Smooth muscle cell of the brain vasculature (primary cell): Measurements from ENCODE around the gene PIRT.

Experiments used
- DNase-seq: peaks from one replicate; pipeline ENCODE4 v3.0.0-alpha.2; 2012; ENCODE audit warnings: low read depth, low spot score

Gene PIRT

GRCh38 chr17:10821770-10822169 is 16.1 kb downstream of the PIRT start:
- no peak for DNase-seq

GRCh38 chr17:10821054-10821453 is 16.8 kb downstream of the PIRT start:
- no peak for DNase-seq

GRCh38 chr17:10815319-10815718 is 22.6 kb downstream of the PIRT start:
- DNase-seq = no peak

GRCh38 chr17:10814075-10814474 is 23.8 kb downstream of the PIRT start:
- DNase-seq = no peak

DNA sequence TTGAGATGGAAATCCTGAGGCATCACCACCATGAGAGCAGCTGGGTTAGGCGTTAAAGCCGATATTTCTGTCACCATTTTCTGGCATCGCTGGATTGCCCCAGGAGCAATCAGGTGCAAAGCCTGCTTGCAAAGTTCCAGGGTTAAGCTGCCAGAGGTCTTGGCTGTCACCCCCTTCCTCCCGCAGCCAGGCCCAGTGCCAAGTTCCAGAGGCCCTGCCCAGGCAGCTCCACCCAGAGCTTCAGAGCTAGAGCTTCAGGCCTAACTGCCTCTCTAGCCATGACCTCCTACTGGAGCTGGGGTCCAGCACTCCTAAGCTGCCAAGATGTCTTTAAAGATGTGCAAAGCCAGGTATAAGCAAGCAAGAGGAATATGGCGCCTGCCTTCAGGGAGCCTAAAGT is 25.2 kb downstream of the PIRT start:
- DNase-seq = no peak

DNA sequence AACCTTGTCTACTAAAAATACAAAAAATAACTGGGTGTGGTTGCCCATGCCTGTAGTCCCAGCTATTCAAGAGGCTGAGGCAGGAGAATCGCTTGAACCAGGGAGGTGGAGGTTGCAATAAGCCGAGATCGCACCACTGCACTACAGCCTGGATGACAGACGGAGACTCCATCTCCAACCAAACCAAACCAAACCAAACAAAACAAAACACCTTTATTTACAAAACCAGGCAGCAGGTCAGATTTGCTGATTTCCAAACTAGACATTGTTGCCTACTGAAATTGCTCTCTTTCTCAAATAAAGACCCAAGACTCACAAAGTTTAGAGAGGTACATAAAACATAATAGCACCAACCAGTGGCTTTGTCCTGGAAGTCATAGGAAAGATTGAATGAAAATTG is 28.3 kb downstream of the PIRT start:
- no peak for DNase-seq

- DNase-seq = no peak
Observed at GRCh38 chr17:10807704-10808128, 30.2 kb downstream of the PIRT start.

DNA sequence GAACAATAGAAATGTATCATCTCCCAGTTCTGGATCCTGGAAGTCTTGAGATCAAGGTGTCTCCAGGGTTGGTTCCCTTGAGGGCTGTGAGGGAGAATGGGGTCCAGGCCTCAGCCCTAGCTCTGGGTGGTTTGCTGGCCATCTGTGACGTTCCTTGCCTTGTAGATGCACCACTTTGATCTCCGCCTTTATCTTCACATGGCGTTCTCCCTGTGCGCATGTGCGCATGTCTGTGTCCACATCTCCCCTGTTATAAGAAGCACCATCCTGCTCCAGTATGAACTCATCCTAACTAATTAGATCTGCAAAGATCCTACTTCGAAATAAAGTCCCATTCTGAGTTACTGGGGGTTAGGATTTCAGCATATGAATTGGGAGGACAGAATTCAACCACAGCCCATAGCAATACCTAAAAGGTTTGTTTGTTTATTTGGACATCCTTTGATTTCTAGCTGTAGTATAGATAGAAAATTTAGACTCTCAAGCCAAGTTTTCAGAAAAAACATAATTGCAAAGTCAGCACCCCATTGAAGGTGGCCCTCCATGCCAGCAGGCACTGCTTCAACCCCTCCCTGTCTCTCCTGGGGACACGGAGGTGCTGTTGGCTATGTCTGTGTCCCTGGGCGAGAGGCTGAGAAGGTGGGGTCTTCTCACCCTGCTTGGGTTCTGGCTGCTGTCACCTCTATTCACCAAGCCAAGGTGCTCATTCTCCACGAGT is 31.2 kb downstream of the PIRT start:
- no peak for DNase-seq

- DNase-seq = no peak
Observed at GRCh38 chr17:10805911-10806310, 32.0 kb downstream of the PIRT start.

- no peak for DNase-seq
Observed at GRCh38 chr17:10804546-10804945, 33.3 kb downstream of the PIRT start.

- no peak for DNase-seq
Observed at GRCh38 chr17:10803830-10804475, 33.9 kb downstream of the PIRT start, which contains the start of gene TMEM238L. TSS of gene TMEM238L (minus strand) at chr17:10804099. CDS start at chr17:10803963, 136 bp downstream.

DNA sequence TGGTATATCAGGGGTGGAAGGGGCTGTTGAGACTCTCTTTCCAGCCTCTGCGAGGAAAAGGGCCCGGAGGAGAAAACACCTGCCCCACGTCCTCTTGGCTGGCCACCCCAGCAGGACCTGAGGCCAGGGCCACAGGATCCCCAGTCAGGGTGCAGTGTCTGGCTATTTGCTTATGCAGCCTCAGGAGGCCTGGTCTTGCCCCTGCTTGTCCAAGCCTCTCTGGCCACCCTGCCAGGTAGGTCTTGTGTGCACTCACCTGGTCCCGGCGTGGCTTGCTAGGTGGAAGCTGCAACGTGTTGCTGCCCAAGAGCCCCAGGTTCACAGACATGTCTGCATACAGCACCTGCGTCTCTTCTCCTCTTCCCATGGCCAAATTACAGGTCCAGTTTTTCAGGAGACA is 34.5 kb downstream of the PIRT start:
- no peak for DNase-seq

DNA sequence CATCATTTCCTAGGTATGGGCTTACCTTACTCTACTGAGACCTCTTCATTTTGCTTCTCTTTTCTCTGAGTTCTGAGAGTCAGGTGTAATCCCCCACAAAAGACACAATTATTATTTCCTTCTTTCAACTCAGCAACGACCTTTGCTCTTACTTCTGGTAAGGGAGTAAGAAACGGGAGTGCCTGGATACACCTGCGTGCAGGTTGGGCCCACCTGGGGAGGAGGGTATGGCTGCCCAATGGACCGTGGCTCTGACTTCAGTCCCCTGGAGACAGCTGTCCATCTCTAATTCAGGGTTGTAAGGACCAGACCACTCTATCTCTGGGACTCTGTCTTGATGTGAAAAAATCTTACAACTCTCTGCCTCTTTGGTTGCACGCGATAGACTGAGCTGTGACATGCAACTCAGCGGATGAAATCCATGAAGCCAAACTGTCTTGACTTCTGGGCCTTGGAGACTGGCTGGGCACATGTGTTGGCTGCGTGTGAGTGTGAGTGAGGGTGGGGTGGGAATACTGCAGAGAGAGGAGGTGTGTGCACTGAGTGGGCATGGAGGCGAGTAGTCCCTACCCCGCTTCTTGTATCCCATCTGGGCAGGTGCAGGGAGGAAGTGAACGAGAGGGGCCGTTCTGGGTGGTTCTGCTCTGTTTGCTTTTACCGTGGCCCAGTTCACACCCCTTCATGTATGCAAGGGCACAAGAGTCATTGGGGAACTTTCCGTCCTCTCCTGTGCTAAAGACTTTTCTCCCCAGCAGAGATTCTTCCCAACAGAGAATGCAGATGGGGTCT is 35.2 kb downstream of the PIRT start:
- DNase-seq = no peak

DNA sequence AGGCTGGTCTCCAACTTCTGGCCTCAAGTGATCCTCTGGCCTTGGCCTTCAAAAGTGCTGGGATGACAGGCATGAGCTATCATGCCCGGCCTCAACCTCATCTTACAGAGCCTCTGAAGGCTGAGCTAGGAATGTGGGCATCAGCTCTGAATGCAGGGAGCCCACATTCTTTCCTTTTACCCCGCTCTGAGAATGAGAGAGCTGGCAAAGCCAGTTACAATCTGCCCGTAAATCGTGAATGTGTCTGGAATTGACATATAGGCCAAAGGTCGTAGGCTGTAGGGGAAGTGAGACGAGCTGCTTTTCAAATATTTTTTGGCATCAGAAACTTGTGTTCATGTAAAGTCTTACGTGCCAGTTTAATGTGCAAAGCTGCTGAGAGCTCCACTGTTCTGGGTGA is 38.5 kb downstream of the PIRT start:
- DNase-seq = no peak

DNA sequence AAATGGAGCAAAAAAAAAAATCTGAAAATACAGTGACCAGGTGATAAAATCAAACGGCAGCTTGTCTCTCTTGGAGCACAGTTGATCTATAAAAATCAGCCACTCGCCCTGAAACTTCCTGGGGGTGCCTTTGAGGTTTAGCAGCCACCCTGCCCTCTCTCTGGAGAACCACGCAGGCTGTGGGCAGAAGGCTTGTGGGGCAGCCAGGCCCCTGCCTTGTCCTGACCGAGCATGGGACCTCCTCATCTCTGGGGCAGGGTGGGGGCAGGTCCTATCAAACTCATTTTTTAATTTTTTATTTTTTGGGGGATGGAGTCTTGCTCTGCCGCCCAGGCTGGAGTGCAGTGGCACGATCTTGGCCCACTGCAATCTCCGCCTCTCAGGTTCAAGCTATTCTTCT is 39.0 kb downstream of the PIRT start:
- no peak for DNase-seq

GRCh38 chr17:10798332-10798749 is 39.5 kb downstream of the PIRT start:
- DNase-seq = no peak

- DNase-seq = no peak
Observed at GRCh38 chr17:10797476-10798328, 40.2 kb downstream of the PIRT start.

DNA sequence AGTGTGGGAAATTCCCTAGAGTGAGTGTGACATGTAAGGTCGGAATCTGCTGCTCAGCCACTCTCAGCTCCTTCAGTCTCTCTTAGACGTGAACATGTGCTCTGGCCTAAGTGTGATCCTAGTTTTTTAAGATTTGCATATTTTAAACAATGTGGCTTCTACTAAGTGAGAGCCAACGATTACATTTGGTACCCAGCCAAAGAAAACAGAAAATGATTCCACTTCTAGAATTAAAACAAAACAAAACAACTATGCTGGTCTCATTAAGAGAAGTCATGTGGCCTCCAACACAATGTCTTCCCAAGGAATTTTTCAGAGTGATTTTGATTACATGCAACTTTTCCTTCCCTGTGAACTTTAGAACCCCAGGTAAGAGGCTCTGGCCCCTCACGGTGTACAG is 44.1 kb downstream of the PIRT start:
- DNase-seq = no peak

DNA sequence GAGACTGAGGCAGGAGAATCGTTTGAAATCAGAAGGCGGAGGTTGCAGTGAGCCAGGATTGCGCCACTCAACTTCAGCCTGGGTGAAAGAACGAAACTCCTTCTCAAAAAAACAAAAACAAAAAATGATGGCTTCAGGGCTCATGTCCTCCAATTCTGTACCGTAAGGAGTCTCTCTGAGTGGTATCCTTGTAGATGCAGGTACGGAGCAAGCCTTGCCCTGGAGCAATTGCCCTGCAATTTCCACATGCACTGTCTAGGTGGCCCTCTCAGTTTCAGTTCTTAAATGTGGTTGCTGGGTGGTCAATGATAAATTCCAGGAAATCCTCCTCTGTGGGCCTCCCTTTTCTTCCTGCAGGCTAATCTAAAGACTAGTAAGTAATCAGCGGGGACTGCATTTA is 44.6 kb downstream of the PIRT start:
- DNase-seq = no peak

DNA sequence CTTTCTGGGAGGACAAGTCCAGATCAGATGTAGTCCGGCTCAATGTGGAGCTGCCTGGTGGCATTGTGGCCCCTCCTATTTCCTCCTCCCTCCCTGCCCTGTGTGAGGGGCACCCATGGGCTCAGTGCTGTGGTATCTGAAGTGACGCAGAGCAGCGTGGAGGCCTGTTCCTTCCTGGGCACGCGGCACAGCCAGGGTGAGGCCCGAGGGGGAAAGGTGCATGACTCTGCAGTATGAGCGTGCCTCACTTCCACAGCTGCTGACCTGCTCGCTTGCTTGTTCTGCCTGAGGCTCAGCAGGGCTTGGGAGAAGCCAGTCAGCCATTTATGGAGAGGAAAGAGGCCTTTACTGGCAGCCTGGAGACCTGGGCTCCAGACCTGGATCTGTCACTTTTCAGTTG is 45.7 kb downstream of the PIRT start:
- DNase-seq = no peak

DNA sequence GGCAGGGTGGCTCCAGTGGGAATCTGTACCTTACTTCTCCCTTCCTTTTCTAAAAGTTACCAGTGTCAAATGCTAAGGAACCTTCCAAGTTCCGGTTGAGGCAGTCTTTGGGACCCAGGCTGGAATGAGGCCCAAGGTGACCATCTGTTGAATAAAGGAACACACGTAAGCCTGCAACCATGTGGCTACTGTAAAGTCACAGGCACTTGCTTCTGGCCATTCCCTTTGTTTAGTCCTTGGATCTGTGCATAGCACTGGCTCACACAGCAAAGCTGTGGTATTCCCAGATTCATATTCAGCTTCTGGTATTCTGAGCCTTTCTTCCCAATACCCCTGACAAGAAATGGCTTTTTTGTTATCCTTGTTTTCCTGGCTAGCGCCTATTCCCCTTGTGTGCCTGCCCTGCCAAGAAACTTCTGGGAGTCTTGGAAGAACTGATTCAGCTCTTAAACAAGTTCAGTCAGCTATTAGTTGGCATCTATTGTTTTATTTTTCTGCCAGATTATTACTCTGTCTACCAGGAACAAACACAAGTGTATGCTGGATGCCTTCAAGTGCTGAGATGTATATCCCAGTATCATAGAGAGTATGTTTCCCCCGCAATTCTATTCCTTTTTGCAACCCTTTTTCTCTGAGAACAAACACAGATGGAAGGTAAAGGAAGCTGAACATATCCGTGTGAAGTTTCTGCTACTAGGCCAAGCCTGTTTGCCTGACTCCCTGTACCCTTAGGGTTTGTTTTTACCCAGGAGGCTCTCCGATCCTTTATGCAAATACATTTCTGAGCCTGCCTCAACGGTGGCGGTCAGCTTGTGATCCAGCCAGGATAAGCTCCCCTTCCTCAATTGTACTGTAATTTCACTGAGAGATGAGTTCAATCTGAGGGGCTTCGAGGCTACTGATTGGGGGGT is 47.1 kb downstream of the PIRT start:
- DNase-seq = no peak
